Measurements from ENCODE around the gene ENGASE. TPM values are rescaled to one million over a fixed set of nuclear protein-coding genes. Genes with fewer than 3 reads are reported as not detected.

Gene ENGASE
- 5.1 TPM for polyA plus RNA-seq (2013, experiment 1 of 2)
- polyA plus RNA-seq (2013, experiment 2 of 2) = 6.1 TPM

- Histone ChIP-seq H2AK5ac (ENCODE audit: low read length) (no peak within 1 kb of the TSS), H3K79me1 (ENCODE audit: low read length) (no peaks in the 10 kb centered on the region), H3K4me2 (ENCODE audit: low read length) (peak within 1 kb of the TSS; percentile 59), H4K8ac (ENCODE audit: low read depth, low read length) (no peak within 1 kb of the TSS), H3K4ac (ENCODE audit: low read depth, low read length) (peak within 1 kb of the TSS; percentile 62), H2BK120ac (ENCODE audit: low read depth, low read length) (no peak within 1 kb of the TSS), H4K5ac (ENCODE audit: low read length) (no peak within 1 kb of the TSS), H3K27ac (ENCODE audit: low read depth, low read length) (no peak within 1 kb of the TSS), H3K4me3 (ENCODE audit: low read length) (peak within 1 kb of the TSS; percentile 44), H3K56ac (ENCODE audit: low read length) (peak within 1 kb of the TSS; percentile 73), H3K36me3 (ENCODE audit: control insufficient read depth, insufficient read depth, low read length) (no peaks in the 10 kb centered on the region), H3K4me1 (ENCODE audit: control insufficient read depth, low read depth, low read length) (peaks cover 4% of the 10 kb centered on the region), H3K27me3 (ENCODE audit: insufficient read depth, low read length, poor library complexity) (no peaks in the 10 kb centered on the region), H3K79me2 (ENCODE audit: control insufficient read depth, insufficient read depth, low read length) (no peaks in the 10 kb centered on the region), H3K9ac (ENCODE audit: low read length) (peak within 1 kb of the TSS; percentile 74), H2BK15ac (replicated peaks; ENCODE audit: low read depth) (no peak within 1 kb of the TSS), H3K23ac (ENCODE audit: low read length) (no peak within 1 kb of the TSS), H2BK5ac (ENCODE audit: low read length) (no peak within 1 kb of the TSS), H3K18ac (ENCODE audit: low read length) (peak within 1 kb of the TSS; percentile 81)
- WGBS (ENCODE audit: extremely low coverage, insufficient coverage, low lambda C conversion rate) = no CpG with 5 or more reads among the region's 106 CpGs
- DNase-seq = peak; percentile 95
Observed at GRCh38 chr17:79074649-79075445, at the start of gene ENGASE. TSS of gene ENGASE (plus strand) at chr17:79074824. CDS start at chr17:79074945, 121 bp downstream.

- Histone ChIP-seq H2AK5ac (ENCODE audit: low read length) (no peak overlapping the region), H3K4me1 (ENCODE audit: control insufficient read depth, low read depth, low read length) (no peaks in the 10 kb centered on the region), H3K56ac (ENCODE audit: low read length) (no peak overlapping the region), H3K4me3 (ENCODE audit: low read length) (no peak overlapping the region), H2BK5ac (ENCODE audit: low read length) (no peak overlapping the region), H3K79me1 (ENCODE audit: low read length) (no peaks in the 10 kb centered on the region), H3K4me2 (ENCODE audit: low read length) (peak overlapping the region; percentile 83), H3K23ac (ENCODE audit: low read length) (peak overlapping the region; percentile 16), H3K27ac (ENCODE audit: low read depth, low read length) (no peak overlapping the region), H2BK120ac (ENCODE audit: low read depth, low read length) (no peak overlapping the region), H3K18ac (ENCODE audit: low read length) (no peak overlapping the region), H3K4ac (ENCODE audit: low read depth, low read length) (no peak overlapping the region), H3K36me3 (ENCODE audit: control insufficient read depth, insufficient read depth, low read length) (no peaks in the 10 kb centered on the region), H4K5ac (ENCODE audit: low read length) (no peak overlapping the region), H3K79me2 (ENCODE audit: control insufficient read depth, insufficient read depth, low read length) (no peaks in the 10 kb centered on the region), H3K9ac (ENCODE audit: low read length) (no peak overlapping the region), H3K27me3 (ENCODE audit: insufficient read depth, low read length, poor library complexity) (peaks cover 8% of the 10 kb centered on the region), H4K8ac (ENCODE audit: low read depth, low read length) (no peak overlapping the region), H2BK15ac (replicated peaks; ENCODE audit: low read depth) (no peak overlapping the region)
- DNase-seq = no peak
- WGBS (ENCODE audit: extremely low coverage, insufficient coverage, low lambda C conversion rate) = no CpG with 5 or more reads among the region's 31 CpGs
Observed at GRCh38 chr17:79024901-79025737, 49.5 kb upstream of the ENGASE start.

- Histone ChIP-seq H2BK120ac (ENCODE audit: low read depth, low read length) (no peak overlapping the region), H3K4me2 (ENCODE audit: low read length) (no peak overlapping the region), H3K27me3 (ENCODE audit: insufficient read depth, low read length, poor library complexity) (peaks cover 8% of the 10 kb centered on the region), H3K23ac (ENCODE audit: low read length) (no peak overlapping the region), H2AK5ac (ENCODE audit: low read length) (no peak overlapping the region), H3K79me2 (ENCODE audit: control insufficient read depth, insufficient read depth, low read length) (no peaks in the 10 kb centered on the region), H3K36me3 (ENCODE audit: control insufficient read depth, insufficient read depth, low read length) (no peaks in the 10 kb centered on the region), H3K79me1 (ENCODE audit: low read length) (no peaks in the 10 kb centered on the region), H3K4ac (ENCODE audit: low read depth, low read length) (no peak overlapping the region), H2BK5ac (ENCODE audit: low read length) (no peak overlapping the region), H4K8ac (ENCODE audit: low read depth, low read length) (no peak overlapping the region), H3K9ac (ENCODE audit: low read length) (no peak overlapping the region), H2BK15ac (replicated peaks; ENCODE audit: low read depth) (no peak overlapping the region), H3K56ac (ENCODE audit: low read length) (no peak overlapping the region), H3K18ac (ENCODE audit: low read length) (no peak overlapping the region), H3K27ac (ENCODE audit: low read depth, low read length) (no peak overlapping the region), H4K5ac (ENCODE audit: low read length) (no peak overlapping the region), H3K4me3 (ENCODE audit: low read length) (no peak overlapping the region), H3K4me1 (ENCODE audit: control insufficient read depth, low read depth, low read length) (no peaks in the 10 kb centered on the region)
- DNase-seq = no peak
- no CpG with 5 or more reads among the region's 16 CpGs for WGBS (ENCODE audit: extremely low coverage, insufficient coverage, low lambda C conversion rate)
Observed at GRCh38 chr17:79026376-79027273, 48.0 kb upstream of the ENGASE start.

- peaks cover 8% of the 10 kb centered on the region for H3K27me3 ChIP-seq (ENCODE audit: insufficient read depth, low read length, poor library complexity)
- peak; percentile 58 for DNase-seq
Observed at GRCh38 chr17:79027274-79027924, 47.2 kb upstream of the ENGASE start.

GRCh38 chr17:79027925-79028491 lies 46.6 kb upstream of the ENGASE start:
- H3K9ac ChIP-seq (ENCODE audit: low read length) = no peak overlapping the region
- DNase-seq = no peak
- H3K18ac ChIP-seq (ENCODE audit: low read length) = no peak overlapping the region
- no peaks in the 10 kb centered on the region for H3K79me1 ChIP-seq (ENCODE audit: low read length)
- H3K79me2 ChIP-seq (ENCODE audit: control insufficient read depth, insufficient read depth, low read length) = no peaks in the 10 kb centered on the region
- no peak overlapping the region for H3K23ac ChIP-seq (ENCODE audit: low read length)
- no peak overlapping the region for H2BK5ac ChIP-seq (ENCODE audit: low read length)
- no CpG with 5 or more reads among the region's 16 CpGs for whole genome bisulfite sequencing (ENCODE audit: extremely low coverage, insufficient coverage, low lambda C conversion rate)
- no peak overlapping the region for H4K8ac ChIP-seq (ENCODE audit: low read depth, low read length)
- H2BK15ac ChIP-seq (replicated peaks; ENCODE audit: low read depth) = no peak overlapping the region
- no peak overlapping the region for H3K4me2 ChIP-seq (ENCODE audit: low read length)
- H2AK5ac ChIP-seq (ENCODE audit: low read length) = no peak overlapping the region
- no peak overlapping the region for H3K4ac ChIP-seq (ENCODE audit: low read depth, low read length)
- H3K36me3 ChIP-seq (ENCODE audit: control insufficient read depth, insufficient read depth, low read length) = no peaks in the 10 kb centered on the region
- H3K4me3 ChIP-seq (ENCODE audit: low read length) = no peak overlapping the region
- H3K27ac ChIP-seq (ENCODE audit: low read depth, low read length) = no peak overlapping the region
- H3K27me3 ChIP-seq (ENCODE audit: insufficient read depth, low read length, poor library complexity) = peaks cover 8% of the 10 kb centered on the region
- no peak overlapping the region for H2BK120ac ChIP-seq (ENCODE audit: low read depth, low read length)
- H3K4me1 ChIP-seq (ENCODE audit: control insufficient read depth, low read depth, low read length) = no peaks in the 10 kb centered on the region
- H3K56ac ChIP-seq (ENCODE audit: low read length) = no peak overlapping the region
- H4K5ac ChIP-seq (ENCODE audit: low read length) = no peak overlapping the region

More at GRCh38 chr17:79027274-79027924, 47.2 kb upstream of the ENGASE start:
- H3K36me3 ChIP-seq (ENCODE audit: control insufficient read depth, insufficient read depth, low read length) = no peaks in the 10 kb centered on the region
- H3K27ac ChIP-seq (ENCODE audit: low read depth, low read length) = no peak overlapping the region
- H3K18ac ChIP-seq (ENCODE audit: low read length) = no peak overlapping the region
- no peak overlapping the region for H2BK15ac ChIP-seq (replicated peaks; ENCODE audit: low read depth)
- no peak overlapping the region for H4K8ac ChIP-seq (ENCODE audit: low read depth, low read length)
- no peak overlapping the region for H2BK120ac ChIP-seq (ENCODE audit: low read depth, low read length)
- WGBS (ENCODE audit: extremely low coverage, insufficient coverage, low lambda C conversion rate) = no CpG with 5 or more reads among the region's 10 CpGs
- H3K56ac ChIP-seq (ENCODE audit: low read length) = no peak overlapping the region
- H2BK5ac ChIP-seq (ENCODE audit: low read length) = no peak overlapping the region
- no peaks in the 10 kb centered on the region for H3K79me2 ChIP-seq (ENCODE audit: control insufficient read depth, insufficient read depth, low read length)
- no peak overlapping the region for H3K4me2 ChIP-seq (ENCODE audit: low read length)
- no peaks in the 10 kb centered on the region for H3K4me1 ChIP-seq (ENCODE audit: control insufficient read depth, low read depth, low read length)
- H3K23ac ChIP-seq (ENCODE audit: low read length) = no peak overlapping the region
- H3K4me3 ChIP-seq (ENCODE audit: low read length) = no peak overlapping the region
- no peaks in the 10 kb centered on the region for H3K79me1 ChIP-seq (ENCODE audit: low read length)
- H3K4ac ChIP-seq (ENCODE audit: low read depth, low read length) = no peak overlapping the region
- H3K9ac ChIP-seq (ENCODE audit: low read length) = no peak overlapping the region
- H2AK5ac ChIP-seq (ENCODE audit: low read length) = no peak overlapping the region
- no peak overlapping the region for H4K5ac ChIP-seq (ENCODE audit: low read length)

Measured in mesendoderm (in vitro differentiated cells).